ENCODE results near the gene DCT. TPM values are rescaled to one million over a fixed set of nuclear protein-coding genes. Genes with fewer than 3 reads are reported as not detected.
"Not testable (repeated sequence)": the region's sequence is repeated elsewhere in the genome, so short reads cannot be mapped to it uniquely, and the experiment has no call there.

Gene DCT
- under 1 TPM; 0.17 to 0.55 (median 0.23) TPM for polyA plus RNA-seq (ENCODE audit: insufficient read length in 4 of 4)

DNA sequence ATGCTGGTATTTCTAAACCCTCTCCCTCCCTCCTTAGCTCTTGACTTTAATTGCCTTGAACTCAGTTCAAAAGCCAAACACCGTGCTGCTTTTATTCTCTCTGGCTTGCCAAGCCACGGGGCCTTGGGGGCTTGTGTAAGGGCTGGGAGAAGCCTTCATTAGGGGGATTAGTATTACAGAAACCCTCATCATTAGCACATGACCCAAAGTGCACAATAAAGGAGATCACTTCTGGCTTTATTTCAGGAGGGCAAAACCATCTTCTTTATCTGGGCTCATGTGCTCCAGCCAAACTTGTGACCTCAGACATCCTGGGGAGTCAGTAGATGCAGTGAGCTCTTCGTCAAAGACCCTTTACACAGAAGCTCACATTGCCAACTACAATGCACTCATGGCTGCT is at the start of gene DCT:
Gene DCT, minus strand, starts transcription at position 67 of the 400 bp plus-strand sequence. CDS start 427 bp downstream, outside the sequence.
- DNase-seq (ENCODE audit: low read depth in 4 of 4, low spot score in 2 of 4), result no peak

- DNase-seq (ENCODE audit: low read depth in 4 of 4, low spot score in 2 of 4), result not testable (repeated sequence)
These were observed 47.5 kb upstream of the DCT start for GRCh38 chr13:94526956-94527355.

DNA sequence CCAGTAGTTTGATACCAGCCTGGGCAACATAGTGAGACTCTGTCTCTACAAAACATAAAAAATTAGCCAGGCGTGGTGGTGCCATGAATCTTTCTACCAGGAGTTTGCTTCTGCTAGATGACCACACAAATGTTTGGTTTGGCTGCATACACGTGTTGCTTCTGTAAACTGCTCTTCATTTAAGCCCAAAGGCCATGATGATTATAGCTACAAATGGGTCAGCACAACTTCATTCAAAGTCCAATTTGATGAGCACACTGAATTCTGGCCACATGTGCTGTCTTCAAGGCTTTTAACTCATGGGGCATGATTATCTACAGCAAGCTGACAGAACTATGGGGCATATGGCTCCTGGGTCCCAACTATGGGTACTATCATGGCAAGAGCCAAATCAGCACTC is 46.3 kb upstream of the DCT start:
- no peak for DNase-seq (ENCODE audit: low read depth in 4 of 4, low spot score in 2 of 4)

- no peak for DNase-seq (ENCODE audit: low read depth in 4 of 4, low spot score in 2 of 4)
These were observed 44.9 kb upstream of the DCT start for GRCh38 chr13:94524407-94524806.

DNA sequence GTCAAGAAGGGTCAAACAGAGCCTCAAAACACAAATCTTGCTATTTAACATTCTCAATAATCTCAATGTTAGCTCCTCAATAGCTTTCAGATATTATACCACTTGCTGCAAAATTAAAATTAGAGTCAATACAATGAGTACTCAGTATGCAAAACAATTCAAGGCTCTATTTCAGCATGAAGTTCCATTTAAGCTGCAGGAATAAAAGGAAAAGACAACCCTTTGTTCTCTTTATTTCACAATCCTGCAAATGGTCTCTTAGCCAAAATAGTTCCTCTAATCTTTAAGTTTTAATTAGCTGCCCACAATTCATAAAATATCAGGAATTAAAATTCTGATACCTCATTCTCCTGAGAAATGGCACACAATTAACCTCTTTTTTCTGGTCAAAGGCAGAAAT is 40.5 kb upstream of the DCT start:
- DNase-seq (ENCODE audit: low read depth in 4 of 4, low spot score in 2 of 4), result no peak

DNA sequence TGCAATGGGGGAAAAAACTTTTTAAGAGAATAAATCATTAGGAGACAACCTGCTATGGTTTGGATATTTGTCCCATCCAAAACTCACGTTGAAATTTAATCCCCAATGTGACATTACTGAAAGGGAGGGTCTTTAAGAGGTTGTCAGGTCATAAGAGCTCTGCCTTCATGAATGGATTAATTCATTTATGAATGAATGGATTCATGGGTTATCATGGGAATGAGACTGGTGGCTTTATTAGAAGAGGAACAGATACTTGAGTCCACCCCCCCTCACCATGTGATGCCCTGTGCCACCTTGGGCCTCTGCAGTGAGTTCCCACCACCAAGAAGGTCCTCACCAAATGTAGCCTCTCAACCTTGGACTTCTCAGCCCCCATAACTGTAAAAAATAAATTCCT is 37.0 kb upstream of the DCT start:
- DNase-seq (ENCODE audit: low read depth in 4 of 4, low spot score in 2 of 4), result no peak

DNA sequence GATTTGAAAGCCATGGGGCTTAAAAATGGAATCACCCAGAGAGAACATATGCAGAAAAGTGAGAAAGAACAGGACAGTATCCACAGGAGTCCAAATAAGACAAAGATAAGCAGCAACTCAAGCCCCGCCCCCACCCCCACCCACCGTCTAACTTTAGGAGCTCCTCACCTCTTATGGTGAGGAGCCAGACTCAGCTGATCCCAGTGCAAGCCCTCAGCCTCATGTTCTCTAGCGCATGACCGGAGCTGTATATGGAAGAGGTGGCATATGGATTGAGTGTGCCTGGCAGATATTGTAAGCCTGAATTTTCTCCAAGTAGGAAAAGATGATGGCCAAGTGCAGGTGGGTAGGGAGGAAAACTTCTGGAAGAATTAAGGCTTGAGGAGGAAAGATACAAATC is 36.4 kb upstream of the DCT start:
- no peak for DNase-seq (ENCODE audit: low read depth in 4 of 4, low spot score in 2 of 4)

DNA sequence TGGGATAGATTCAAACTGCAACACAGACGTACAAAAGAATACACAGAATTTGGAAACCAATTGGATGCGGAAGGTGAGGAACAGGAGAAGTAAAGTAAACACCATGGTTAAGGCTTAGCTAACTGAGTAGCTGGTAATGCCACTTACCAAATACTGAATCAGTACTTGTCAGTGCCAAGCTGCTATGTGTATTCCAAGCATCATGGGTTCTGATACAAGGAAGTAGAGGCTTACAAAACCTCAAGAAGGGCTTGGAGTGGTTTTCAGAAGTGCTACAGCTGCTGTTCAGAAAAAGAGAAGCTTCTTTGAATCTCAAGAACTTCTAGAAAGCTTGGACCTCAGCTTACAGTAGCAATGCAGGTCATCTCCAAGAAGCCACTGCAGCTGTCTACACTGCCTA is 35.9 kb upstream of the DCT start:
- no peak for DNase-seq (ENCODE audit: low read depth in 4 of 4, low spot score in 2 of 4)

DNA sequence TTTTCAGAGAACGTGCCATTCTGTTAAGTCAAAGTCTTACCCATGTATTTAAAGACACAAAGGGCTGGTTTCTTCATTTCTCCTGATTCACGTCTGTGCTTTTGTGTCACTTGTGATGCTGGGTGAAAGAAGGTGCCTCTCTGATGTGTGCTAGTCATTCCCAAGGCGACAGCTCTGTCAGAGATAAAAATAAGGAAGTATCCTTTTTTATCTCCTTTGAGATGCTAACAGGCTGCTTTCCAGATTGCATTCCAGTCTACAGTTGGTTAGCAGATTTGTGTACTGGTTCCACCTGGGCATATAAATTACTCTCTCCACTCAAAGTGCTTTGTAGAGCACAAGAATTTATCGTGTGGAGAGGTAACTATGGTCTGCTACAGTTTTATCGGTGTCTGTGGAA is 33.5 kb upstream of the DCT start:
- no peak for DNase-seq (ENCODE audit: low read depth in 4 of 4, low spot score in 2 of 4)

DNA sequence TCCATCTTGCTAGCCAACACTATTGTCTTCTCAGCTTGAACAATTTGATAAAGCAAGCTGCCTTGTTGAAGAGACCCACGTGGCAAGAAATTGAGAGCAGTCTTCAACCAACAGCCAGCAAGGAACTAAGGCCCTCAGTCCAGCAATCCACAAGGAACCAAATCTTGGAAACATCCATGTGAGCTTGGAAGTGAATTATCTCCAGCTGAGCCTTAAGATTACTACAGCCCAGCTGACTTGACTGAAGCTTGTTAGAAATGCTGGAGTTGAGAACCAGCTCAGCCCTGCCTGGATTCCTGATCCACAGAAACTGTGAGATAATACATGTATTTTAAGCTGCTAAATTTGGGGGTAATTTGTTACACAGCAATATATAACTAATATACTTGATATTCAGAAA is 26.2 kb upstream of the DCT start:
- no peak for DNase-seq (ENCODE audit: low read depth in 4 of 4, low spot score in 2 of 4)

DNA sequence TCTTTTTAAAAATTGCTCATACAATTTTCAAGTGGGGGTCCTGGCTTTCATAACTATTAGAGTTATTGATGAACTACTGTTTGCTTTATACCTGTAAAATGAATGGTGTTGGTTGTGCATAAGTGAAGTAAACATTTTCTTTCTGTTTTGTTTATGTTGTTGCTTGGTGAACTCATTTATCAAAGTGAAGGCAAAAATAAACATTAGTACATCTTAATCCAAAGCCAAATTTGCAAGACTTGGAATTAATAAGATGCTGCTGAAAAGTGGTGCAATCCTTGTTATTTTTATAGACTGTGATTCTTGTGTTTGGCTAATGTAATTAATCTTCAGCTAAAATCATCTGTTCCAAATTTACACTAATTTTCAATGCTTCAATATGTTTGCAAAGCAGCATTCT is 24.4 kb upstream of the DCT start:
- no peak for DNase-seq (ENCODE audit: low read depth in 4 of 4, low spot score in 2 of 4)

DNA sequence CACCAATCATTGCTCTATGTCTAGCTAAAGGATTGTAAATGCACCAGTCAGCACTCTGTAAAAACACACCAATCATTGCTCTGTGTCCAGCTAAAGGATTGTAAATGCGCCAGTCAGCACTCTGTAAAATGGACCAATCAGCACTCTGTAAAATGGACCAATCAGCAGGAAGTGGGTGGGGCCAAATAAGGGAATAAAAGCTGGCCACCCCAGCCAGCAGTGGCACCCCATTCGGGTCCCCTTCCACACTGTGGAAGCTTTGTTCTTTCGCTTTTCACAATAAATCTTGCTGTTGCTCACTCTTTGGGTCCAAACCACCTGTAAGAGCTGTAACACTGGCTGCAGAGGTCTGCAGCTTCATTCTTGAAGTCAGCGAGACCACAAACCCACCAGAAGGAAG is 19.3 kb upstream of the DCT start:
- not testable (repeated sequence) for DNase-seq (ENCODE audit: low read depth in 4 of 4, low spot score in 2 of 4)

DNA sequence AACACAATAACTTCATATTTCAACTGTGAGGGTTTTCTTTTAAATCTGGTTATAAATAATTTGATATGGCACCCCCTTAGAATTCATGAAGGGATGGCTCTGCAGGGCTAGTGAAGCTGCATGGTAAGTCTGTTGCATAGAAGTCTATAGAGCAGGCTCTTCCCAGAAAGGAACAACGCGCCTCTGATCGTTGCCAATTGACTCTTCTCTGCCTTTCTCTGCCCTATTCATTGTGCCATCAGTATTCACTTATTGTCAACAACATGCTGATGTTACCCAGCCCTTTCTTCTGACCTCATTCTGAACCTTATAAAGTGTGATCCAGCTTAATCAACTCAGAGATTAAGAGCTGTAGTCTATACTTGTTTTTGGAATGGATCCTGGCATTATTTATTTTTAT is 16.3 kb upstream of the DCT start:
- DNase-seq (ENCODE audit: low read depth in 4 of 4, low spot score in 2 of 4), result no peak

DNA sequence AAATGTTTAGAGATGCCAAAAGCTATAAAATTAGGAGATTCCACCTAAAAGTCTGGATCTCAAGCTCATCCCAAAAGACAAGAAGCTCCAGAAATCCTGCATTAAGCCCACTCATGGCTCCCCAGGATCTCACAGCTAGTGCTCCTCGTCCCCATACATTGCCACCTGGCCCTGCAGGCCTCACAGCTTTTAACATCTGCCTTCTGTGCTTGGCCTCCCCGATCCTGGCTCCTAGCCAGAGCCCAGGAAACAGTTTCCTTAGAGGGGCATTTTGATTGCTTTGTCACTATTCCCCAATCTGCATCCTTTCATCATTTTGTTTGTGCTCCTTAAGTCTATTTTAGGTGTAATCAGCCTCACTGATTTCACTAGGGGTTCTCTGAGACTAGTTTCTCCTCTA is 14.5 kb upstream of the DCT start:
- no peak for DNase-seq (ENCODE audit: low read depth in 4 of 4, low spot score in 2 of 4)

- DNase-seq (ENCODE audit: low read depth in 4 of 4, low spot score in 2 of 4), result no peak
These were observed 7.6 kb upstream of the DCT start for GRCh38 chr13:94487043-94487442.

DNA sequence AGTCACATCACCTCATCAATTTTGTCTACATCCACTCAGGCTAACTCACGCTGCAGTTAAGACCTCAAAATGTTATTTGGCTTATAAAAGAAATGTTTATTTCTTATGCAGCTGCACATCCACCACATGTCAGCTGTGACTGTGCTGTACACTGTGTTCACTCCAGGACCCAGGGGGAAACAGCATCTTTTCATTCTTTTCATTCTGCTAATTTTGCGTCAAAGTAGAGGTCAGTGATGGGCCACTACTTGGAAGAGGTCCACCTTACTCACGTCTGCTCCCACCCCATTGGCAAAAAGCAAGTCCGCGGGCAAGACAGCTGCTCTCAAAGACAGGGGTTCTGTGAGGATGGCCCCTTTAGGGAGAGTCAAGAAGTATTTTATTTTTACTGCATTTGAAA is 4.5 kb upstream of the DCT start:
- no peak for DNase-seq (ENCODE audit: low read depth in 4 of 4, low spot score in 2 of 4)

GRCh38 chr13:94481941-94482340 is 2.5 kb upstream of the DCT start:
- no peak for DNase-seq (ENCODE audit: low read depth in 4 of 4, low spot score in 2 of 4)

GRCh38 chr13:94480672-94481145 is 1.2 kb upstream of the DCT start:
- DNase-seq (ENCODE audit: low read depth in 4 of 4, low spot score in 2 of 4), result no peak

- no peak for DNase-seq (ENCODE audit: low read depth in 4 of 4, low spot score in 2 of 4)
These were observed 569 bp downstream of the DCT start for GRCh38 chr13:94478913-94479312.

- DNase-seq (ENCODE audit: low read depth in 4 of 4, low spot score in 2 of 4), result no peak
These were observed 9.4 kb downstream of the DCT start for GRCh38 chr13:94470126-94470525.

DNA sequence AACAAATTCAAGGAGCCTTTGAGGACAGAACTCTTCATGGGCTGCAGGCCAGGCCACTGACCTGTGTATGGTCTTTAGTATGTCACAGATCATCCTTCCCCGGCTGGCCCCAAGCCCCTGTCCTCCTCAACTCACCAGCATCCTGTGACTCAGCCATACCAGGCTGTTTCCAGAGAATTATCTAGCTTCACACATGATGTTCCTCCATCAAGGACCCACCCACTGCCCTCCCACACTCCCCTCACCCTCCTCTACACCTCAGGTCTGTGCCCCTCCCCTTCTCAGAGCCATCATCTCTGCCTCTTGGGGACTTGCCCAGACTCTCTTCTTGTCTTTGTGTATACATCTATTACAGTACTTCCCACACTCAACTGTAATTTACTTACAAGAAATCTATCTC is 14.7 kb downstream of the DCT start:
- DNase-seq (ENCODE audit: low read depth in 4 of 4, low spot score in 2 of 4), result no peak

DNA sequence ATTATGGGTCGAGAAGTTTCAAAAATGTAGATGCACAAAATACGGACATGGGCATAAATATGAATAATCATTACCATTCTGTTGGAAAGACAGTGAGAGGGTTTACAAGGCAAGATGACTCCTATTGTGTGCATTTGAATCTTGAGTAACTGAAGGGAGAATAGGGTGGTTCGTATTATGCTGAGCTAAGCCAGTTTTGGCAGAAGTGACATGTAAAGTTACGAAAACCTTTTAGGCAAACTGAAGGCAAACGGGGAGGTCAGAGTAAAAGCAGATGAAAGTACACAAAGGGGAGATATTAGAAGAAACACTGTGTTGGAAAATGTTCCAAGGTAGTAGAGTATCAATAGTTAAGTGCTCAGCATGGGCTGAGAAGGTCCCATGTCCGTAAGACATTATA is 16.8 kb downstream of the DCT start:
- no peak for DNase-seq (ENCODE audit: low read depth in 4 of 4, low spot score in 2 of 4)

DNA sequence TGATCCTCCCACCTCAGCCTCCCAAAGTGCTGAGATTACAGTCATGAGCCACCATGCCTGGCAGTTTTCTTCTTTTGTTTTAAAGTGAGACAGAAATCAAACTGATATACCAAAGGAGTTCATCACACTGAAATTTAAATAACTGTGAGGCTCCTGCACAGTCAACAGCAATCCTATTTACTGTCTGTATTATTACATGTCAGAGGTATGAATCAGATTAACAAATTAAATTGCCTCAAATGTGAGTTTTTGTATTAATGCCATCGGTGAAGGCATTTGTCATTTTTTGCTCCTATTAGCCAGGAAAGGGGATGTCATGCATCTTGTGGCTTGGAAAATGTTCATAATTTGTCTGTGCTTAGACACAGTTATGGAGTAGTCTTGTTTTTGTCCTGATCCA is 20.4 kb downstream of the DCT start:
- DNase-seq (ENCODE audit: low read depth in 4 of 4, low spot score in 2 of 4), result no peak

DNA sequence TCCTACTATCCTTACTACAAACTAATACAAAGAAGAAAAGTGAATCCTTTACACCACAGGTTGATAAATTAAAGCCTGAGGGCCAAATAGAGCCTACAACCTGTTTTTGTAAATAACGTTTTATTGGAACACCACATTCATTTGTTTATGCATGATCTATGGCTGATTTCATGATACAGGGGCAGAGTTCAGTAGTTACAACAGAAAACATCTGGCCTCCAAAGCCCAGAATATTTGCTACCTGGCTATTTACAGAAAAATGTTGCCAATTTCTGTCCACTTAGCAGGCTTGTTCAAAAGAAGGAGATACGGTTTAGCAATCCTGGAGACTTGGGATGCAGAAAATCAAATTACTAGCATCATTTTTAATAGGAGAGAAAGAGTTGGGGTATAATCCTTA is 24.1 kb downstream of the DCT start:
- DNase-seq (ENCODE audit: low read depth in 4 of 4, low spot score in 2 of 4), result no peak

Measured in left renal cortex interstitium (tissue), 4 donors.